Measurements from ENCODE around the gene SMOC2.

Gene SMOC2
- total RNA-seq: 0 reads per million in 2 donors

DNA sequence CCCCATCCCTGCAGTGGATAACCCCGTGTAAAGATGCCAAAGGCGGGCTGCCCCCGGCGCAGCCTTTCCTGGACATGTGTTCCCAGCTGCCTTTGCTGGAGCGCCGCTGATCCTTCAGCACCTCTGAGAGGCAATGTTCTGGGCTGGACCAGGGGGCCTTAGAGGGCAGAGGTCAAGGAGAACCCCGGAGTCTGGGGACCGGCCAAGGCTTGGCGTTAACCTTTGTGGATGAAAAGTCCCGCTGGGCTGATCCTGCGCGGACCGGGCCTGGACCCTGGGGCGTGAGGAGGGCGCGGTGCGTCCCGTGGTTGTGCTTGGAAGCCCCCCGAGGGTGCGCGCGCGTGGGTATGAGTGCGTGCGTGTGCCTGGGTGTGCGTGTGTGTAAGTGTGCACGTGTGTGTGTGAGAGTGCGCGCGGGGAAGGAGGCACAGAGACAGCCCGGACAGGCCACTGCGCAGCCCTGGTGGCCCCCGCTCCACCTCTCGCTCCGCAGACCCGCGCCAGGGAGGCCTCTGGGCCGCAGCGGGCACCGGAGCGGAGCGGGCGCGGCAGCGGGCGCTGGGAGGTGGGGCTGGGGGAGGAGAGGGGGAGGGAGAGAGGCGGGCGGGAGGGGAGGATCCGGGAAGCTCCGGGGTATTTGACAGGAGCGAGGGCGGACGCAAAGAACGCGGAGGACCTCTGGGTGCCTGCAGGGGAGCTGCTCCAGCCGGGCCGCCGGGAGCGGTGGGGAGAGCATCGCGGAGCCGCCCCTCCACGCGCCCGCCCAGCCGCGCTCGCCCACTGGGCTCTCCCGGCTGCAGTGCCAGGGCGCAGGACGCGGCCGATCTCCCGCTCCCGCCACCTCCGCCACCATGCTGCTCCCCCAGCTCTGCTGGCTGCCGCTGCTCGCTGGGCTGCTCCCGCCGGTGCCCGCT is at the start of gene SMOC2:
SMOC2 (plus strand) TSS at position 665 of the 914 bp plus-strand sequence; CDS start at position 852, 187 bp downstream.
- no peak for DNase-seq

- DNase-seq: no peak
These were observed 47.7 kb upstream of the SMOC2 start for GRCh38 chr6:168393126-168393870.

- DNase-seq: no peak
These were observed 46.4 kb upstream of the SMOC2 start for GRCh38 chr6:168394606-168395005.

DNA sequence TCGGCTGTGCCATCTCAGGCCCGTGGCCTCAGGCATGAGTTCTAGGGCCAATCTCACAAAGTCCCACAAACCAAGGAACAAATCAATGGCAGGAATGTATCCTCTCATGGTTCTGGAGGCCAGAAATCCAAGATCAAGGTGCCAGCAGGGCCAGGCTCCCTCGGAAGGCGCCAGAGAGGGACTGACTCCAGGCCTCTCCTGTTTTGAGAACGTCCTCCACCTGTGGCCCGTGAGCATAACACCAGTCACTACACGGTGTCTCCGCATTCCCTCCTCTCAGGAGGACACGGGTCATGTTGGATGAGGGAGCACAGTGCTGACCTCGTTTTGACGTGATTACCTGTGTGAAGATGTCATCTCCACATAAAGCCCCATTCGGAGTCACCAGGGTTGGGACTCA is 45.0 kb upstream of the SMOC2 start:
- DNase-seq: no peak

DNA sequence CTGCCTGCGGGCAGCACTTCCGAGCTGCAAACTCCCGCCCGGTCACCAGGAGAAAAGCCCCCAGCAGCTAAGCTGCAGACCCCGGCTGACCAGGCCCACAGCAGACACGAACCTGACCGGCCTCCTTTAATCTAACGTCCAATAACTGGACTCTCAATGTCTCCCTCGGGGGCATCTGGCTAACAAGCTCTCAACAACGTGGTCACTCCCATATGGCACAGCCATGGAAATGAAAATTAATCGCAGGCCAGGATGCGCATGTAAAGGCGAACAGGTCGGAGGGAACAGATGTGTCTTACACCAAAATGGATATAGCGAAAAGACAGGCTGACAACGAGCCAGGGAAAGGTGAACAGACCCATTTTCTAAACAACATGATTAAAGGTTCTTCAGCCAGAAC is 44.4 kb upstream of the SMOC2 start:
- DNase-seq: no peak

- DNase-seq: no peak
These were observed 44.0 kb upstream of the SMOC2 start for GRCh38 chr6:168397012-168397411.

DNA sequence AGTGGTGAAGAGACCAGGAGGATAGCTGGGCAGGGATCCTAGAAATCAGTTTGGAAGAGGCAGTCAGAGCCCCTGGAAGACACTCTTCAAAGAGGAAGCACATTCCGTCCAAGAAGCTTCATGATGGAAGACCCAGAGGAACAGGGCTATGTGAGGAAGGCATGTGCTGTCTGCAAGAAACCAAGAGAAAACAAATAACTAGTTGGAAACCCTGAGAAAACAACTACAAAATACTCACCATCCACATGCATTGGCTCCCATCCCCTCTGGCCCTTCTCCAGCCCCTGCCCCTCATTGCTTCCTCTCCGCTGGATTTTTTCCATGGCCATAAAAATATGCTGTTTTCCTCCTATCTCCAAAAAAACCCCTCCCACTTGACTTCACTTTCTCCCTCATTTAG is 40.9 kb upstream of the SMOC2 start:
- no peak for DNase-seq

DNA sequence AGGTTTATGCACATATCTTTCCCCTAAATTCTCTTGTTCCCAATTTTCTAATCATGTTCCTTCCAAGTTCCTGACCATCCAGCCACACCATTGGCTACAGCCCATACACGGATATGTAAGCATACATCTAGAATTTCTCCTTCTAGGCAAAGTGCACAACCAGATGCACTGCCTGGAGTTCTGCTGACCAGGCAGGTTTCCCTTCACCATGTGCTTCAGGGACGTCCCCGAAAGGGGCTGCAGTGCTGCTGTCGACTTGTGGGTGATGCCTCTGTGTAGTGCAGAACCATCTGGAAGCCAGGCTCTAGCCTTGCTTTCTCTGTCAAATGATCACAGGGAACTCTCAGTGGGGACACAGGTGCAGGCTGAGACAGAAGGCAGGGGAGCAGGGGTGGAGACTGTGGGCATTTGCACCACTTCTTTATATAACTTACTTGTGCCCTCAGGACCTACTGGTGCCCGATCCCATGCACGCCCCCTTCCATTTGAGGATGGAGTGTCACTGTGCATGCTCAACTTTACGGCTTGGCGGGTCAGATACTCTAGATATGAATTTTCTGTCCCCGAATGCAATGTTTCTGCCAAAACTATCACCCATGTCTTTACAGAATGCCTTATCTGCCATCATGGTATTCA is 37.5 kb upstream of the SMOC2 start:
- DNase-seq: no peak

GRCh38 chr6:168404560-168404959 is 36.4 kb upstream of the SMOC2 start:
- DNase-seq: no peak

DNA sequence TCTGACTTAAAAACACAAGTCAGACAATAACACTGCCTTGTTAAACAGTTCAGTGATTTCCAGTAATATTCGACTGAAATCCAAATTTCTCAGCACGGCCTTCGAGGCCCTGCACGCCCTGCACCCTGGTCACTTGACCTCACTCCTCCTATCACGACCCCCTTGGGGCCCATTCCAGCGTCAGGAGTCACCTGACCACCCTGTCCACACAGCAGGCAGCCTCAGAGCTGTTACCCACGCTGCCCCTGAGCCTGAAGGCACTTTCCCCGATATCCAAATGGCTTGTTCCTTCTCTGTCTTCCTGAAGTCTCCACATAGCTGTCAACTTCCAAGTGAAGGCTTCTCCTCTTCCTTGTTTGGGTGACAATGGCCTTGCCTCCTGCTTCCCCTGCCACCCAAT is 33.1 kb upstream of the SMOC2 start:
- no peak for DNase-seq

GRCh38 chr6:168408504-168409136 is 32.4 kb upstream of the SMOC2 start:
- DNase-seq: no peak

DNA sequence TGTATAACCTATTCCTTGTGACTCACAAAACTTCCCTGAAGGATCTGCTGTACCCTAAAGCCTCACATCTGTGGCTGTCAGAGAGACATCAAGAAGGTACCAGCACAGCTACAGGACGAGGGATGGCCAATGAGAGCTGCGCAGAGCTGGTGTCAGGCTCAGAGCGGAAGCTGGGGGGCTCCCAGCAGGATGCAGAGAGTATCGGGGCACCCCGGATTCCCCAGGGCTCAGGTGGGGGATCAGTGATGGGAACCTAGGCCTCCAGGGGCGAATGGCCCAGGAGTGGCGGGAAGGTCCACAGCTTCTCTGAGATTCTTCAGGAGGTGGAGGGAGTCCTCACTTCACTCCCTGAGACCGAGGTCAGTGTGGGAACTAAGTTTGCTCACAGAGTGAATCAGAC is 30.9 kb upstream of the SMOC2 start:
- DNase-seq: no peak

DNA sequence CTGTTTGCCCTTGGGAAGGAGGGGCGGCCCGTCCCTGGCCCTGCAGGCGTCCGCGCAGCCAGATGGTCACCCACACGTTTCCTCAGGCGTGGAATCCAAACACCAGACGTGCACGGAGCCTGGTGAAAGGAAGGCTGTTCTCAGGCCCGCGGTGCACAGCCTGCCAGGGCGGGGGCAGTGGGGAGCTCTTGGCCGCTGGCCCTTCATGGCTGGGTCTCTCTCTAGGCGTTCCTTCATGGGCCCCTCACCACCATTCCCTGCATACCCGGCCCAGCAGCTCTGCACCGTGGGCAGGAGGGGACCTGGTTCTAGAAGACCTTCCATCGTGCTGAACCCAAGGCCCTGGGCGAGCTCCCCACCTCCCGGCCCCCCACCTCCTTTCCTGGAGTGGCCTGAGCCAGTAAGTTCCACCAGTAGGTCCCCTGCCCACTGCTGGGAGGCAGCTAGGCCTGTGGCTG is 30.4 kb upstream of the SMOC2 start:
- no peak for DNase-seq

GRCh38 chr6:168411130-168411529 is 29.9 kb upstream of the SMOC2 start:
- no peak for DNase-seq

GRCh38 chr6:168411793-168412192 is 29.2 kb upstream of the SMOC2 start:
- DNase-seq: no peak

- DNase-seq: no peak
These were observed 28.5 kb upstream of the SMOC2 start for GRCh38 chr6:168412456-168412855.

- no peak for DNase-seq
These were observed 27.8 kb upstream of the SMOC2 start for GRCh38 chr6:168413018-168413720.

DNA sequence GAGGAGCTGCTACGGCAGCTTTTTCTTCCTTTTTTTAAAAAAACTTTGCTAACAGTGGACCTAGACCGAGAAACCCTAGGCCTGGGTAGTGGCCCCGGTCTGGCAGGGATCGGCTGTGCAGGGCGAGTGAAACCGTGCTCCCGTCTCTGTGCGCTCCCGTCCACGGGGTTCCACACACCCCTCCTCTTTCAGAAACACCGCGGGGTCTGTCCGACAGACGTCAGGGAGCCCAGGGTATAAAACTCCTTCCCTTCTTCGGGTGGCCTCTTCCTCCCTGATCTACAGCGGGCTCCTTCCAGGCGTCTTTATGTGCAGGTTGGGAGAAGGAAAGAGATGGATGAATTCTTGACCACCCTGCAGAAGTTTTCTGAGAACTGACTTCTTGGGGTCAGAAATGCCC is 27.1 kb upstream of the SMOC2 start:
- DNase-seq: no peak

- DNase-seq: no peak
These were observed 26.5 kb upstream of the SMOC2 start for GRCh38 chr6:168414336-168415097.

- no peak for DNase-seq
These were observed 25.6 kb upstream of the SMOC2 start for GRCh38 chr6:168415098-168415992.
